Subcutaneous abdominal adipose tissue (tissue), 5 donors: ENCODE measurements around the gene MFAP3L.
"Not testable (repeated sequence)": the region's sequence is repeated elsewhere in the genome, so short reads cannot be mapped to it uniquely, and the experiment has no call there.

Experiments used
- H3K27ac ChIP-seq: one replicate; pipeline ENCODE4 v1.7.0; 2013; ENCODE audit warnings: low read depth, mild to moderate bottlenecking, inconsistent platforms, low read length, moderate library complexity
- H3K27me3 ChIP-seq, 5 donors: one replicate each; pipeline ENCODE4 v1.7.0; 2013; ENCODE audit warnings: low read length in 5 of 5, inconsistent platforms in 1 of 5; ENCODE audit not compliant: control insufficient read depth in 5 of 5, insufficient read depth in 4 of 5
- H3K36me3 ChIP-seq, 5 donors: one replicate each; pipeline ENCODE4 v1.7.0; 2013; ENCODE audit warnings: low read length in 5 of 5; ENCODE audit not compliant: control insufficient read depth in 5 of 5, insufficient read depth in 5 of 5
- H3K4me1 ChIP-seq, 5 donors: one replicate each; pipeline ENCODE4 v1.7.0; 2013; ENCODE audit warnings: low read length in 5 of 5, mild to moderate bottlenecking in 3 of 5, moderate library complexity in 1 of 5; ENCODE audit not compliant: control insufficient read depth in 5 of 5, insufficient read depth in 5 of 5
- H3K4me3 ChIP-seq, 5 donors: one replicate each; pipeline ENCODE4 v1.7.0; 2013; ENCODE audit warnings: low read length in 5 of 5, low read depth in 1 of 5
- H3K9ac ChIP-seq, 5 donors: one replicate each; pipeline ENCODE4 v1.7.0; 2013; ENCODE audit warnings: low read length in 5 of 5, mild to moderate bottlenecking in 4 of 5, moderate library complexity in 3 of 5
- H3K9me3 ChIP-seq, 5 donors: one replicate each; pipeline ENCODE4 v1.7.0; 2013; ENCODE audit warnings: low read length in 5 of 5; ENCODE audit not compliant: control insufficient read depth in 5 of 5
- donor health status: healthy.
- donor health status: healthy.
- donor health status: healthy.
- donor health status: healthy.
- donor health status: healthy.

The MFAP3L gene

DNA sequence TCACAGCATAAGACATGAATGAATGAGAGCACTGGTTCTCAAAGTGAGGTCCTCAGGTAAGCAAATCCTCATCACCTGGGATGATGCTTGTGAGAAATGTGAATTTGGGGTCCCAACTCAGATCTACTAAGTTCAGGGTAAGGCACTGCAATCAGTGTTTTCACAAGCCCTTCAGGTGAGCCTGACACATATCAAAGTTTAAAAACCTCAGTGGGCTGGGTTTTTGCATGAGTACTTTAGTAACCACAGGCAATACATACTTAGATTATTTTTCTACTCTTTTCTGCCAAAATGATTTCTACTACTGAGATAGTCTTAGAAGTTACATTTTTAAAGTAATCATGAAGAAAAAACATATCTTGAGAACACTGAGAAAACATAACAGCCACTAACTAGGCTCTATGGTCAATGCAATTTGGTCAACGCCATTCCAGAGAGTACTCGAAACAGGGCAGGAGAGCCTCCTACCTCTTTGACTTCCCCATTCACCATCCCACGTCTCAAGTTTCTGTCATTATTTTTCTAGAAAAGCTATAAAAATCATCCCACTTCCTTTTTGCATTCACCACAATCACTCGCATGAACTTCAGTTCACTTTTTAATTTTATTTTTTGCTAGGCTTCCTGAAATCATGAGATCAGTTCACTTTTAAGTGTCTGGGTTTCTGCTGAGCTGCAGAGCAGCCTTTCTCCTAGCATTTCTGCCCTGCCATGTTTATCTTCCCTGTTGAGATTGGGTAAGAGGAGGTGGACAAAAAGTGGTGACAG lies 73.8 kb downstream of the MFAP3L start:
- no peak overlapping the region for H3K4me3 ChIP-seq
- no peak overlapping the region for H3K27ac ChIP-seq
- no peaks in the 10 kb centered on the region for H3K27me3 ChIP-seq
- H3K4me1 ChIP-seq, result peaks cover 0 to 3% (median 0%) of the 10 kb centered on the region in 5 donors
- H3K9me3 ChIP-seq, result no peaks in the 10 kb centered on the region
- H3K9ac ChIP-seq, result no peak overlapping the region
- H3K36me3 ChIP-seq, result no peaks in the 10 kb centered on the region

DNA sequence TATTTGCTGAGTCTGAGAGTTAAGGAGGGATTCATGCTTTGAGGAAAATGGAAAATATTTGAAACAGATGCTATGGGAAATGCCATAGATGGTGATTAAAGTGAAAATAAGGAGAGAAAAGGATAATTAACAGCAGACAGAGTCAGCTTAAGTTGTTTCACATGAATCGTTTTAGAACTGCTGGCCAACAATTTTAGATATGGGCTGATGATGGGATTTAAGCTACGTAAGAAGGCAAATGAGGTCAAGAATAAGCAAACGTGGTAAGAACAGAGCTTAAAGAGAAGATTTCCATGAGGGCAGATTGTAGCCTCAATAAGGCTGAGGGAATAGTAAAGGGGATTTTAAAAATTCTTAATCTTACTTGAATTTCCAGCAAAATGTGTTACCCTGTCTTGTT lies 77.9 kb downstream of the MFAP3L start:
- Histone ChIP-seq H3K27ac (no peak overlapping the region), H3K36me3 (no peaks in the 10 kb centered on the region), H3K27me3 (no peaks in the 10 kb centered on the region), H3K9me3 (no peaks in the 10 kb centered on the region), H3K9ac (no peak overlapping the region), H3K4me1 (peaks cover 0 to 3% (median 0%) of the 10 kb centered on the region in 5 donors), H3K4me3 (no peak overlapping the region)

DNA sequence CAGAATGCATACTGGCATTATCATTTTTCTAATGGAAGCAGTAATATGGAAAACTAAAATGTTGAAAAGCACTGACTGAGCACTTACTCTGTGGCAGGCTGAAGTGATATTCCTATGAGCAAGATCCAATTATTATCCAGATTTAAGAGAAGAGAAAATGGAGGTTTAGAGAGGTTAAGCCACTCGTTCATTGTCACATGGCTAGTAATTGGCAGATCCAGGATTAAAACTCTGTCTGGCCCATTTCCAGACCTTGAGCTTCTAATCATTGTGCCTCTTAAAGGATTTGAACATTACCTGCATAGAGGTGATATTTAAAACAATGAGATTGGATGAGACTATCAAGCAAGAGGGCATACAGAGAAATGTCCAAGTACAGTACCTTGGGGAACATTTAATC lies 80.6 kb downstream of the MFAP3L start:
- H3K9ac ChIP-seq, result no peak overlapping the region
- H3K9me3 ChIP-seq, result no peaks in the 10 kb centered on the region
- no peak overlapping the region for H3K4me3 ChIP-seq
- no peaks in the 10 kb centered on the region for H3K4me1 ChIP-seq
- no peaks in the 10 kb centered on the region for H3K36me3 ChIP-seq
- H3K27me3 ChIP-seq, result no peaks in the 10 kb centered on the region
- H3K27ac ChIP-seq, result no peak overlapping the region

DNA sequence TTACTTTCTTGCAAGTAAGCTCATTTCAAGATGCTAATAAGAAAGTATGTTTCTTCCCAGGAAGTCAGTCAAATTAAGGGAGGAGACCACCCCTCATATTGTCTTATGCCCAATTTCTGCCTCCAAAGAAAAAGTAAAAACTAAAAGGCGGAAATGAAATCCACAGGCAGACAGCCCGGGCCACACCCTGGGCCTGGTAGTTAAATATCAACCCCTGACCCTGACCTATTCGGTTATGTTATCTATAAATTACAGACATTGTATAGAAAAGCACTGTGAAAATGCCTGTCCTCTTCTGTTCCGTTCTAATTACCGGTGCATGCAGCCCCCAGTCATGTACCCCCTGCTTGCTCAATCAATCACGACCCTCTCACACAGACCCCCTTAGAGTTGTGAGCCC lies 82.6 kb downstream of the MFAP3L start:
- not testable (repeated sequence) for H3K9ac ChIP-seq, H3K27ac ChIP-seq, H3K36me3 ChIP-seq, H3K4me3 ChIP-seq, H3K9me3 ChIP-seq, H3K4me1 ChIP-seq, H3K27me3 ChIP-seq

DNA sequence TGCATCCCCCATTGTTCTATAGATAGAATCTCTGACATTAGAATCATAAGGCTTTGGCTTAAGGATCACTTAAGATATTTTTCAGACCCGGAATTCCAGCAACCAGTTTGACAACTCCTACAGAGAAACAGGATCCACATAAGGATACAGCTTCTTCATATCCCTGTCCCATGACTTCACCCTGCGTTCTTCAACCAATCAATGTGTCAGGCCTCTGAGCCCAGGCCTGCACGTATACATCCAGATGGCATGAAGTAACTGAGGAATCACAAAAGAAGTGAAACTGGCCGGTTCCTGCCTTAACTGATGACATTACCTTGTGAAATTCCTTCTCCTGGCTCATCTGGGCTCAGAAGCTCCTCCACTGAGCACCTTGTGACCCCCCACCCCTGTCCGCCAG lies 85.1 kb downstream of the MFAP3L start:
- no peak overlapping the region for H3K27ac ChIP-seq
- no peaks in the 10 kb centered on the region for H3K27me3 ChIP-seq
- no peaks in the 10 kb centered on the region for H3K36me3 ChIP-seq
- no peak overlapping the region for H3K4me3 ChIP-seq
- H3K9ac ChIP-seq, result no peak overlapping the region
- no peaks in the 10 kb centered on the region for H3K4me1 ChIP-seq
- H3K9me3 ChIP-seq, result no peaks in the 10 kb centered on the region

DNA sequence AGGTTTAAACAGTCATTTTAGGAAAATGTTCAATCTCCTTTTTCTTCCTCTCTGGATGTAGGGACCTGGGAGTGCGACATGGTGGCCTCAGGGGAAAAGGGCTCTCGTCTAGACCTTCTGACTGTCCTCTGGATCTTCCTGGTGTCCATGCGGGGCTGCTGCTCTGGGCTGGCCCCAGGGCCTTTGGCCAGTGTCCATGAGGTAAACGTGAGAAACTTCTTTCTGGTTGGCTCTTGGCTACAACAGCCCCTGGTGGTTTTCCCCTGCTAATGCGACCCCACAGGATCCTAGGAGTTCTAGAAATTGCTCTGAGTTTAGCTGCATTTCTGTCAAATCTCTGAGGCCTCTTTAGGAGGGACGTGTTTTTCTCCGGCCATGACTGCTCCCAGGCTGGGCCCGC lies 85.7 kb downstream of the MFAP3L start:
- Histone ChIP-seq H3K9ac (no peak overlapping the region), H3K4me3 (no peak overlapping the region), H3K27ac (no peak overlapping the region), H3K4me1 (no peaks in the 10 kb centered on the region), H3K9me3 (no peaks in the 10 kb centered on the region), H3K36me3 (no peaks in the 10 kb centered on the region), H3K27me3 (no peaks in the 10 kb centered on the region)
